IMR-90 (cell line): ENCODE measurements around the gene BAZ2B.

ENCODE experiments used
- NFE2L2 ChIP-seq: fragments of 150-350 bp; IDR thresholded peaks from 2 replicates; pipeline ENCODE4 v1.6.1; 2016; ENCODE audit warnings: low read depth, mild to moderate bottlenecking, low read length
- POLR2A ChIP-seq: IDR thresholded peaks from 2 replicates; pipeline ENCODE4 v1.6.1; 2012; ENCODE audit warnings: mild to moderate bottlenecking, low read depth, low read length
- TF ChIP-seq, protein P1 (sequence below): conservative IDR thresholded peaks from 2 replicates; pipeline ENCODE4 v1.5.1; 2012; ENCODE audit warnings: mild to moderate bottlenecking, low read depth, low read length, improper control_type of control experiment

DNA sequence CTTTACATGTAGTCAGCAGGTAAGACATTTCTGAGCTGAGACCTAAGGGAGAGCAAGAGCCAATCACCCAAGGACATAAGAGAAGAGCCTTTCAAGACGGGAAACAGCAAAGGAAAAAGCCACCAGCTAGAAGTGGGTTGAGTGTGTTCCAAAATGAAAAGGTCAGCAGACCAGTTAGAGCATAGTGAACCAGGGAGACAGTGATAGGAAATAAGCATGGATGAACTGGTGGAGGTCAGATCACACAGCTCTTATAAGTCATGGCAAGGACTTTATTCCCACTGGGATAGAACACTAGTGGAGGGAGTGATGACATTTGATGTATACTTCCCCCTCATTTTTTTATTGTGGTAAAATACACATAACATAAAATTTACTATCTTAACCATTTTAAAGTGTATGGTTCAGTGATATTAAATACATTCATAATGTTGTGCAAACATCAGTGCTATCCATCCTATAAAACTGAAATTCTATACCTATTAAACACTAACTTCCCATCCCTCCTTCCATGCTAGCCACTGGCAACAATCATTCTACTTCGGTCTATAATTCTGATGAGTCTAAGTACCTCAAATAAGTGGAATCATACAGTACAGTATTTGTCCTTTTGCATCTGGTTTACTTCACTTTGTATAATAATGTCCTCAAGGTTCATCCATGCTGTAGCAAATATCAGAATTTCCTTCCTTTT, 174.0 kb downstream of the BAZ2B start:
- TF ChIP-seq, protein P1, sequence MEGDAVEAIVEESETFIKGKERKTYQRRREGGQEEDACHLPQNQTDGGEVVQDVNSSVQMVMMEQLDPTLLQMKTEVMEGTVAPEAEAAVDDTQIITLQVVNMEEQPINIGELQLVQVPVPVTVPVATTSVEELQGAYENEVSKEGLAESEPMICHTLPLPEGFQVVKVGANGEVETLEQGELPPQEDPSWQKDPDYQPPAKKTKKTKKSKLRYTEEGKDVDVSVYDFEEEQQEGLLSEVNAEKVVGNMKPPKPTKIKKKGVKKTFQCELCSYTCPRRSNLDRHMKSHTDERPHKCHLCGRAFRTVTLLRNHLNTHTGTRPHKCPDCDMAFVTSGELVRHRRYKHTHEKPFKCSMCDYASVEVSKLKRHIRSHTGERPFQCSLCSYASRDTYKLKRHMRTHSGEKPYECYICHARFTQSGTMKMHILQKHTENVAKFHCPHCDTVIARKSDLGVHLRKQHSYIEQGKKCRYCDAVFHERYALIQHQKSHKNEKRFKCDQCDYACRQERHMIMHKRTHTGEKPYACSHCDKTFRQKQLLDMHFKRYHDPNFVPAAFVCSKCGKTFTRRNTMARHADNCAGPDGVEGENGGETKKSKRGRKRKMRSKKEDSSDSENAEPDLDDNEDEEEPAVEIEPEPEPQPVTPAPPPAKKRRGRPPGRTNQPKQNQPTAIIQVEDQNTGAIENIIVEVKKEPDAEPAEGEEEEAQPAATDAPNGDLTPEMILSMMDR = no peak
- no peak for TF ChIP-seq NFE2L2
- no peak for TF ChIP-seq POLR2A
